ENCODE measurements around the gene CLIP1.

DNA sequence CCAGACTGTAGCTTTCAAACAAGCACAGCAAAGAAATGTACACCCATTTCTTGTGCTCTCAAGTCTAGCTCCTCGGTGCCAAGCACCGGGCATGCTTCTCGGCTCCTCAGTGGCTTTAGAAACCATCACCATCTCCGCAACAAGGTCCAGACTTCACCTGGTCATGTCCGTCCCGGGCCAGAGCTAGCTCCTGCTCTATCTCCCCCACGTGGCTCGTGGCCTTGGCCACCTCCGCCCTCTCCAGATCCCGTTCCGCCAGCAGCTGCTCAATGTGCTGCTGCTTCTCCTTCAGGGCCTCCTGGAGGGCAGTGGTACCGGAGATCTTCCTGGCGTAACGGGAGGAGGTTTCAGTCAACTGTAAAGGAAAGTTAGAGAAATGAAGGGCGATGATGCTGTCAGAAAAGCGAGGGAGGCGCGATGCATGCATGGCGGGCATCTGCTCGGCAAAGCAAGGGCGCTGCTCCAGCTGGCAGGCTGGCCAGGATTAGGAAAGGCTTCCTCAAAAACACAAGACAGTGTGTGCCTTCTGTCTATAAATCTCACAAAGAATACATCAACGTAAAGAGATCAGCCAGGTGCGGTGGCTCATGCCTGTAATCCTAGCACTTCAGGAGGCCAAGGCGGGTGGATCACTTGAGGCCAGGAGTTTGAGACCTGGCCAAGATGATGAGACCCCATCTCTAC is 67.4 kb downstream of the CLIP1 start:
- TF ChIP-seq, protein P1, sequence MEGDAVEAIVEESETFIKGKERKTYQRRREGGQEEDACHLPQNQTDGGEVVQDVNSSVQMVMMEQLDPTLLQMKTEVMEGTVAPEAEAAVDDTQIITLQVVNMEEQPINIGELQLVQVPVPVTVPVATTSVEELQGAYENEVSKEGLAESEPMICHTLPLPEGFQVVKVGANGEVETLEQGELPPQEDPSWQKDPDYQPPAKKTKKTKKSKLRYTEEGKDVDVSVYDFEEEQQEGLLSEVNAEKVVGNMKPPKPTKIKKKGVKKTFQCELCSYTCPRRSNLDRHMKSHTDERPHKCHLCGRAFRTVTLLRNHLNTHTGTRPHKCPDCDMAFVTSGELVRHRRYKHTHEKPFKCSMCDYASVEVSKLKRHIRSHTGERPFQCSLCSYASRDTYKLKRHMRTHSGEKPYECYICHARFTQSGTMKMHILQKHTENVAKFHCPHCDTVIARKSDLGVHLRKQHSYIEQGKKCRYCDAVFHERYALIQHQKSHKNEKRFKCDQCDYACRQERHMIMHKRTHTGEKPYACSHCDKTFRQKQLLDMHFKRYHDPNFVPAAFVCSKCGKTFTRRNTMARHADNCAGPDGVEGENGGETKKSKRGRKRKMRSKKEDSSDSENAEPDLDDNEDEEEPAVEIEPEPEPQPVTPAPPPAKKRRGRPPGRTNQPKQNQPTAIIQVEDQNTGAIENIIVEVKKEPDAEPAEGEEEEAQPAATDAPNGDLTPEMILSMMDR (IDR thresholded peaks at IDR 0.05; ENCODE audit: low read depth, low read length): no peak
- no peak for TF ChIP-seq EZH2phosphoT487 (IDR thresholded peaks at IDR 0.05; ENCODE audit: low read depth)
